ENCODE data around the gene PUM2.

DNA sequence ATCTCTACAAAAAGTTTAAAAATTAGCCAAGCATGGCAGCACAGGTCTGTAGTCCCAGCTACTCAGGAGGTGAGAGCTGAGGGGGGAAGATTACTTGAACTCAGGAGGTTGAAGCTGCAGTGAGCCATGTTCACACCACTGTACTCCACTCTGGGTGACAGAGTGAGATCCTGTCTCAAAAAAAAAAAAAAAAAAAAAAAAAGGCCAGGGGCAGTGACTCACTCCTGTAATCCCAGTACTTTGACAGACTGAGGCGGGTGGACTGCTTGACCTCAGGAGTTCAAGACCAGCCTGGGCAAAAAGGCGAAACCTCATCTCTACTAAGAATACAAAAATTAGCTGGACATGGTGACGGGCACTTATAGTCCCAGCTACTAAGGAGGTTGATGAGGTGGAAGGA lies 37.0 kb downstream of the PUM2 start:
- no peak for TF ChIP-seq POLR2AphosphoS5 (IDR thresholded peaks at IDR 0.05; ENCODE audit: low read depth, low read length)
- no peak for TF ChIP-seq POLR2A (IDR thresholded peaks at IDR 0.05; ENCODE audit: low read depth, low read length)
